Activated naive CD8-positive, alpha-beta T cell treated with anti-CD3 and anti-CD28 coated beads for 36 hours (primary cell): ENCODE results near the gene LARP4B. TPM values are rescaled to one million over a fixed set of nuclear protein-coding genes. Genes with fewer than 3 reads are reported as not detected.

Source experiments
- DNase-seq: peaks from one replicate; pipeline ENCODE4 v3.0.0; 2021
- H3K27ac Mint-ChIP-seq: one replicate; pipeline ENCODE4 v1.8.0; 2022; ENCODE audit warnings: mild to moderate bottlenecking, moderate library complexity, mixed read lengths
- H3K27me3 Mint-ChIP-seq: one replicate; pipeline ENCODE4 v1.8.0; 2022; ENCODE audit warnings: mild to moderate bottlenecking, mixed read lengths
- H3K36me3 Mint-ChIP-seq: one replicate; pipeline ENCODE4 v1.8.0; 2021; ENCODE audit warnings: mild to moderate bottlenecking, mixed read lengths
- H3K4me1 Mint-ChIP-seq: one replicate; pipeline ENCODE4 v1.8.0; 2021; ENCODE audit warnings: mixed read lengths
- H3K4me3 Mint-ChIP-seq: one replicate; pipeline ENCODE4 v1.8.0; 2022; ENCODE audit warnings: mild to moderate bottlenecking, moderate library complexity, mixed read lengths
- H3K9me3 Mint-ChIP-seq: one replicate; pipeline ENCODE4 v1.8.0; 2022; ENCODE audit warnings: mixed read lengths
- total RNA-seq, 2 experiments: library from RNA; stranded (reverse); gene quantifications; one replicate each; pipeline ENCODE4 v1.2.3, GENCODE V29; 2021

LARP4B gene
- total RNA-seq, 2 experiments from 2014 or later: 106 to 114 TPM

DNA sequence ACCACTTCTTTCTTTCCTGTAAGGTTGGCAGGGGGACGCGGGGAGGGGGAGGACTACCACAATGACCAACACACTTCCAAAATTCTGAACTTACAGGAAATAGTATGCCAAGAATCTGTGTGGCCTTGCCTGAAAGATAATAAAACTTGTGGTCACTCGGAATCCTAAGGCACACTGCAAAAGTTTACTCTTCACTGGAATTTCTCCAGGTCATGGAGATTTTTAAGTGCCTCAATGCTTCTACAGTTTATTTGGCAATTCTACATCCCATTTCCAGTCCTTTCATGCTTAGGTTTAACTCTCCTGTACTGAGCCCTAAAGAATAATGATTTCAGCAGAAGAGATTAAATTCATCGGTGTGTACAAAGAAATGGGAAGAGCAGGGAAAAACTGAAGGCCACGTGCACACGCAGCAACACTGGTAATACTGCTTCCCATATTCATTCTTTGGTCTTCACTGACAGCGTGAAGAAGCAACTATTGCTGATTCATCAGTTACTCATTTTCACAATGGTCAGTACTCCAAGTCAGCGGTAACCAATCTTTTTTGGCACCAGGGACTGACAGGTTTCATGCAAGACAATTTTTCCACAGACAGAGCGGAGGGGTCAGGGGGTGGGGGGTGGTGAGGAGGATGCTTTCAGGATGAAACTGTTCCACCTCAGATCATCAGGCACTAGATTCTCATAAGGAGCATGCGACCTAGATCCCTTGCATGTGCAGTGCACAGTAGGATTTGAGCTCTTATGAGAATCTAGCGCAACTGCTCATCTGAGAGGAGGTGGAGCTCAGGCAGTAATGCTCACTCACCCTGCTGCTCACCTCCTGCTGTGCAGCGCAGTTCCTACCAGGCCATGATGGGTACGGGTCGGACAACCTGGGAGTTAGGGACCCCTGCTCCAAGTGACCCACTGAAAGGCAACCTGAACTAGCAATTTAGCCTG lies 9.8 kb downstream of the LARP4B start:
- Mint-ChIP-seq H3K4me1 (peaks cover 41% of the 10 kb centered on the region), H3K9me3 (no peaks in the 10 kb centered on the region), H3K4me3 (no peak overlapping the region), H3K27ac (no peak overlapping the region), H3K27me3 (no peaks in the 10 kb centered on the region), H3K36me3 (peaks cover 36% of the 10 kb centered on the region)
- no peak for DNase-seq

DNA sequence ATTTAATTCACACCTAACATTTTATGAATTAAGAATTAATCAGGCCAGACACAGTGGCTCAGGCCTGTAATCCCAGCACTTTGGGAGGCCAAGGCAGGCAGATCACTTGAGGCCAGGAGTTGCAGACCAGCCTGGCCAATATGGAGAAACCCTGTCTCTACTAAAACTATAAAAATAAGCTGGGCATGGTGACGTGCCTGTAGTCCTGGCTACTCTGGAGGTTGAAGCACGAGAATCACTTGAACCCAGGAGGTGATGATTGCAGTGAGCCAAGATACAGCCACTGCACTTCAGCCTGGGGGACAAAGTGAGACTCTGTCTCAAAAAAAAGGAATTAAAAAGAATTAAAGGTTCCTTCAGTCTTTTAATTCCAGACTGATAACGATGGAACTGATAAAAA lies 11.1 kb downstream of the LARP4B start:
- no peak overlapping the region for H3K27ac Mint-ChIP-seq
- DNase-seq: no peak
- H3K4me1 Mint-ChIP-seq: peaks cover 34% of the 10 kb centered on the region
- peaks cover 41% of the 10 kb centered on the region for H3K36me3 Mint-ChIP-seq
- H3K9me3 Mint-ChIP-seq: no peaks in the 10 kb centered on the region
- H3K4me3 Mint-ChIP-seq: no peak overlapping the region
- no peaks in the 10 kb centered on the region for H3K27me3 Mint-ChIP-seq

DNA sequence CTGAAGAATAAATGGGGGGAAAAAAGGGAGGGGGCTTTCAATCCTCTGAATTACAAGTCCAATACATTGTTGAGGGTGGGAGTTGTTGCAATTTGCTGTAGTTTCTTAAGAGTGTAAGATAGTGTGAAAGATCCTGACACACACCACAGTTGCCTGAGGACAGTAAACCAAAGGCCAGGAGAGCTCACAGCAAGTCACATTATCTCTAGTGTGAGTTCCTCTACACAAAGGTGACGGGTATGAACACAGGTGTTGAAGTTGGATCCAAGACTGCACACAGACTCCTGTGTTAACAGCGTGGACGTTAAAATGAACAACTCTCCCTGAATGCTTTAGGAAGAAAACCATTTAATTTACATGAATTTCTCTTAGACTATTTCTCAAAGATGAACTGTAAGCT lies 12.0 kb downstream of the LARP4B start:
- DNase-seq: no peak
- no peaks in the 10 kb centered on the region for H3K9me3 Mint-ChIP-seq
- H3K4me1 Mint-ChIP-seq: peaks cover 31% of the 10 kb centered on the region
- no peaks in the 10 kb centered on the region for H3K27me3 Mint-ChIP-seq
- peaks cover 41% of the 10 kb centered on the region for H3K36me3 Mint-ChIP-seq
- H3K4me3 Mint-ChIP-seq: no peak overlapping the region
- no peak overlapping the region for H3K27ac Mint-ChIP-seq

DNA sequence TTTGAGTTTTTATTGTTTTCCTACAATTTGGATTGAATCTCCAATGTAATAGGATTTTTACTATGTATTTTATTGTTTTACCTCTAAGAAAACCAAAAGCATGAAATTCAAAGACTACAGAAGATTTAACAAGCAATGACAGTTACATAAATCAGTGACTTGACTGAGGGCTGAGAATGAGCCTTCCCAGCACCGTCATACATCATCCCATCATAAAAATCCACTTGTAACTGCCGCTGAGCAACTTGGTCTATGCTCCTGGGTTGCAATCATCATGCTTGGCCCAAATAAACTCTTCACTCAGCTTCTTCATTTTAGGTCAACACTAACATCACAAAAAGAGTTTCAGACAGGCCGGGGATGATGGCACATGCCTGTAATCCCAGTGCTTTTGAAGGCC lies 13.5 kb downstream of the LARP4B start:
- Mint-ChIP-seq H3K4me3 (no peak overlapping the region), H3K27me3 (no peaks in the 10 kb centered on the region), H3K9me3 (no peaks in the 10 kb centered on the region), H3K4me1 (peaks cover 26% of the 10 kb centered on the region), H3K36me3 (peaks cover 38% of the 10 kb centered on the region), H3K27ac (no peak overlapping the region)
- no peak for DNase-seq

DNA sequence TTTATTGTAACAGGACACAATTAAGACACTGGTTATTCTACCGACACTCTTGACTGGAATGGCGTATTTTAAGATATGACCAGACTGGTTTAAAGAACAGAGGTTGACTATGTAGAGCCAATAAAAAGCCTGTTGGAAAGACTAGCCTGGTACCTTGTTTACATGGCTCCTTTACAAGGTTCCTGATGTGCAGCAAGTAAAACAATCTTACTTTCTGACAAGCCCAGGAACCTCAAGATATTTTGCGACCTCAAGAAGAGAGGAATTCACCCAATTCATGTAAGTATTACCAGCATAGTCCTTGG lies 14.1 kb downstream of the LARP4B start:
- Mint-ChIP-seq H3K27ac (no peak overlapping the region), H3K4me1 (peaks cover 27% of the 10 kb centered on the region), H3K27me3 (no peaks in the 10 kb centered on the region), H3K36me3 (peaks cover 37% of the 10 kb centered on the region), H3K9me3 (no peaks in the 10 kb centered on the region), H3K4me3 (no peak overlapping the region)
- DNase-seq: no peak

DNA sequence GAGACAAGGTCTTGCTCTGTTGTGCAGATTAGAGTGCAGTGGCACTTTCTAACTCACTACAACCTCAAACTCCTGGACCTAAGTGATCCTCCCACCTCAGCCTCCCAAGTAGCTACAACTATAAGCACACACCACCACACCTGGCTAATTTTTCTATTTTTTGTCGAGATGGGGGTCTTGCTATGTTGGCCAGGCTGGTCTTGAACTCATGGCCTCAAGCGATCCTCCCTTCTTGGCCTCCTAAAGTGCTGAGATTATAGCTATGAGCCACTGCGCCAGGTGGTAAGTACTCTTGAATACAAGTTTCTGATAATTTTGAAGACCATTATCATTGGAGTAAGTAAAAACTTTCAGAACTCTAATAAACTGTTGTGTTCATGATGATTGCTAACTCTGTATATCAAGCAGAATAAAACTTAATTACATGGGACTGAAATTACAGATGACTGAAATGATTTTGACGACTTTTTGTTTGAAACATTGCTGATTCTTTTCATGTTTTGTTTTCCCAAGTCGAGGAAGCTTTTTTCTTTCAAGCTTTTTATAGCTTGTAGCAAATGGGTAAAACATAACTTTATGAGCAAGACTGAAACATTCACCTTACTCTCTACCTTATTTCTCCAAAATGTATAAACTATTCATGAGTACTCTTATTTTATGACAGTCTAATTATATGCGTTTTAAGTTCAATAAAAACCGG lies 14.6 kb downstream of the LARP4B start:
- Mint-ChIP-seq H3K9me3 (no peaks in the 10 kb centered on the region), H3K27me3 (no peaks in the 10 kb centered on the region), H3K4me3 (no peak overlapping the region), H3K4me1 (peaks cover 23% of the 10 kb centered on the region), H3K36me3 (peaks cover 34% of the 10 kb centered on the region), H3K27ac (no peak overlapping the region)
- DNase-seq: no peak

DNA sequence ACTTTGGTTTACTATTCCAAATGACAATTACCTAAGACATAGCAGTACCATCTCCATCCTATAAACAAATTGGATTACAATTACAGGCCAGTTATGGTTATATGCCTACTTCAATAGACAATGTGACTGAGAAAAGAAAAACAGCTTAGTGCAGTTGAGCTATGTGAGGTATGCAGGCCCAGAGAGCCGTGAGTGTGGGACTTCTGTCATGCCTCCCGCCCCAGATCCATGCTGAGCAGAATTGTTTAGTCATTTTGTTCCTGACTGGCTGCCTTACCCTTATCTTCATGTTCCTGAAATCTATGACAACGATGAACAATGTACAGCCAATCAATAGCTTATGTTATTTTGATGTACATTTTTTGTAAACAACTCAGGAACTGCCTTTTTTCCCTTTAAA lies 21.7 kb downstream of the LARP4B start:
- Mint-ChIP-seq H3K4me1 (peaks cover 20% of the 10 kb centered on the region), H3K4me3 (no peak overlapping the region), H3K27me3 (no peaks in the 10 kb centered on the region), H3K27ac (no peak overlapping the region), H3K36me3 (peaks cover 20% of the 10 kb centered on the region), H3K9me3 (no peaks in the 10 kb centered on the region)
- DNase-seq: no peak

DNA sequence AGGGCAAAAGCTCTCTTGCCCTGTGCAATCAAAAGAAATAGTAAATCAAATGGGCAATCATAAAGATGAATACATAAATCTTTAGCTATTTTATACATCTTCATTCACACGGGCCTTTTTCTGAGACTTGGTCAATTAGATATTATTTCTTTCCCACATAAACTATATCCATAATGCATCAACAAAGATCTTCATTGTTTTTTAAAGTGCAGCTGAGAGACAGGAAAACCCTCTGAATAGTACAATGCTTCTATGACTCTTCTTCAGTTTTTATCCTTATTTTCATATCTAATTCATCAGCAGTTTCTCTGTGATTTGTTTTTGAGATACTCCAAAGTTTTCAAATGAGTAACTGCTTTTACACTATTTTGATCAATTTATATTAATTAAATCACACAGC lies 25.5 kb downstream of the LARP4B start:
- Mint-ChIP-seq H3K4me3 (no peak overlapping the region), H3K27ac (peak overlapping the region; percentile 42), H3K36me3 (peaks cover 23% of the 10 kb centered on the region), H3K27me3 (no peaks in the 10 kb centered on the region), H3K9me3 (no peaks in the 10 kb centered on the region), H3K4me1 (peaks cover 24% of the 10 kb centered on the region)
- DNase-seq: no peak

DNA sequence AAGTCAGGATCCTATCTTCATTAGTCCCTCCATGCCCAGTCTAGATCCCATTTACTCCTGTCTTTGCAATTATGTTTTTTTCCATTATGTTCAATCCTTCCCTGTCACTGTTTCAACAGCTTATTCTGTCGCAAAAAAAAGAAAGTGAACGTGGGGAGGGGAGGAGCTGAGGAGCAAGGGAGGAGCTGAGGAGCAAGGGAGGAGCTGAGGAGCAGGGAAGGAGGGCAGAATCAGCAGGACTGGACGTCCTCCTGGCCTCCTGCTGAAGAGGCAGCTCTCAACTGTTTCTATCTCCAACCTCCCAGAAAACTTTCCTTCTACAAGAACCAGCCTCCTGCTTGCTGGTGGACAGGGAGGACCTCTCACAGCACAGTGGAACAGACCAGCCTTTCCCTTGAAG lies 26.0 kb downstream of the LARP4B start:
- Mint-ChIP-seq H3K27me3 (no peaks in the 10 kb centered on the region), H3K9me3 (no peaks in the 10 kb centered on the region), H3K27ac (peak overlapping the region; percentile 42), H3K4me3 (no peak overlapping the region), H3K4me1 (peaks cover 24% of the 10 kb centered on the region), H3K36me3 (peaks cover 23% of the 10 kb centered on the region)
- no peak for DNase-seq

DNA sequence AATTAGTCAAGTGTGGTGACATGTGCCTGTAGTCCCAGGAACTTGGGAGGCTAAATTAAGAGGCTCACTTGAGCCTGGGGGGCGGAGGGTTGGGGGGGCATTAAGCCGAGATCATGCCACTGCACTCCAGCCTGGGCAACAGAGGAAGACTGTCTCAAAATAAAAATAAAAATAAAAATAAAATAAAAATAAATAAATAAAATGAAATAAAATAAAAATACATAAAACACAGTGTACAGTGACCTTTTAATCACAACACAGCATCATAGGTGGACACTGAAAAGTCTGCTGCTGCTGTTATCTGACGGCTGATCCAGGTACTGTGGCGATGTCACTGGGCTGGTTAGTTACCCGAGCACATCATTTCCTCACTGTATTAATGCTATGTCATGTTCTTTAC lies 27.1 kb downstream of the LARP4B start:
- peaks cover 26% of the 10 kb centered on the region for H3K4me1 Mint-ChIP-seq
- DNase-seq: no peak
- no peaks in the 10 kb centered on the region for H3K27me3 Mint-ChIP-seq
- H3K9me3 Mint-ChIP-seq: no peaks in the 10 kb centered on the region
- H3K36me3 Mint-ChIP-seq: peaks cover 23% of the 10 kb centered on the region
- H3K27ac Mint-ChIP-seq: no peak overlapping the region
- no peak overlapping the region for H3K4me3 Mint-ChIP-seq

DNA sequence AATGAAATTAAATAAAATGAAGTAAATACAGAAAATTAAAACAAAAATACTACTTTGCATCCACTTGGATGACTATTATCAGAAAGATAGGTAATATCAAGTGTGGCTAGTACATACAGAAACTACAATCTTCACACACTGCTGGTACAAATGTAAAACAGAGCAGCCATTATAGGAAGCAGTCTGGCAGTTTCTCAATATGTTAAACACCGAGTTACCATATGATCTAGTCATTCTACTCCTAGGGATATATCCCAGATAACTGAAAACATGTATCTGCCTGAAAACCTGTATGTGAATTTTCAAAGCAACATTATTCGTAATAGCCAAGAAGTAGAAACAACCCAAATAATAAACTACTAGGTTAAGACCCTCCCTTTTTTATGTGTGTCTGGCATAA lies 33.4 kb downstream of the LARP4B start:
- no peak for DNase-seq
- H3K27ac Mint-ChIP-seq: no peak overlapping the region
- peaks cover 7% of the 10 kb centered on the region for H3K36me3 Mint-ChIP-seq
- no peaks in the 10 kb centered on the region for H3K27me3 Mint-ChIP-seq
- H3K4me1 Mint-ChIP-seq: peaks cover 30% of the 10 kb centered on the region
- no peaks in the 10 kb centered on the region for H3K9me3 Mint-ChIP-seq
- no peak overlapping the region for H3K4me3 Mint-ChIP-seq

DNA sequence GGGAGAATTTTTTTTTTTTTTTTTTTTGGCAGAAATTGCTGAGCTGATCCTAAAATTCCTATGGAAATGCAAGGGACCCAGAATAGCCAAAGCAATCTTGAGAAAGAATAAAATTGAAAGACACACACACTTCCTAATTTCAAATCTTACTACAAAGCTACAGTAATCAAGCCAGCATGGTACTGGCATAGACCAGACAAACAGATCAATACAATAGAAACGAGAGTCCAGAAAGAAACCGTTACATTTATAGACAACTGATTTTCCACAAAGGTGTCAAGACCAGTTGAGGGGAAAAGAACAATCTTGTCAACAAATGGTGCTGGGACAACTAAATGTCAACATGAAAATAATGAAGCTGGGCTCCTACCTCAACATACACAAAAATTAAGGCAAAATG lies 34.5 kb downstream of the LARP4B start:
- Mint-ChIP-seq H3K9me3 (no peaks in the 10 kb centered on the region), H3K27ac (no peak overlapping the region), H3K4me3 (no peak overlapping the region), H3K27me3 (no peaks in the 10 kb centered on the region), H3K4me1 (peaks cover 25% of the 10 kb centered on the region), H3K36me3 (peaks cover 4% of the 10 kb centered on the region)
- no peak for DNase-seq

DNA sequence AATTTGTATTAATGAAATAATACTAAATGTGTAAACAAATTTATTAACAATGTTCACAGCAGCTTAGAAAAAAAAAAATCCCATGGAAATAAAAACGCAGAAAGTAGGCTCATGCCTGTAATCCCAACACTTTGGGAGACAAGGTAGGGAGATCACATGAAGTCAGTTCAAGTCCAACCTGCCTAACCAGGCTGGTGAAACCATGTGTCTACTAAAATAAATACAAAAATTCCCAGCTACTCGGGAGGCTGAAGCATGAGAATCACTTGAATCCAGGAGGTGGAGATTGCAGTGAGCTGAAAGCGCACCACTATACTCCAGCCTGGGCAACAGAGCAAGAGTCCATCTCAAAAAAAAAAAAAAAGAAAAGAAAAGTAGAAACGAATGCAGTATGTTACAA lies 36.2 kb downstream of the LARP4B start:
- no peak for DNase-seq
- Mint-ChIP-seq H3K36me3 (peaks cover 2% of the 10 kb centered on the region), H3K9me3 (no peaks in the 10 kb centered on the region), H3K27ac (no peak overlapping the region), H3K4me3 (no peak overlapping the region), H3K27me3 (no peaks in the 10 kb centered on the region), H3K4me1 (peaks cover 20% of the 10 kb centered on the region)

DNA sequence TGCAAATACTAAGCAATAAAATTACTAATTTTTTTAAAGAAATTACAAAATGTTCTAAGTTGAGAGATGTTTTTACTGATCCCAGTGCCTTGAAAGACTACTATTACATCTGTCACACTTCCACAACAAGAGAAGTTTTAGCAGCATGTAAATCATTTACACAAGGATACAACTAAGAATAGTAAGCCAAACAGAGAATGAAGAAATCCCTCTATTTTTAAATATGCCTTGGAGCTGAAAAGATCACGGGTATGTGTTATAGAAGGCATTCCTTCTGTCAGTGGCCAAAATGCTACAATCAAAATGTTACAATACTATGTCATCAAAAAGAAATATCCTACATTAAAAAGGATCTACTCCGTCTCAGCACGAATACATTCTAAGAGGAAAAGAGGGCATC lies 52.6 kb downstream of the LARP4B start:
- no peaks in the 10 kb centered on the region for H3K27me3 Mint-ChIP-seq
- DNase-seq: no peak
- H3K4me3 Mint-ChIP-seq: no peak overlapping the region
- no peaks in the 10 kb centered on the region for H3K9me3 Mint-ChIP-seq
- peaks cover 28% of the 10 kb centered on the region for H3K36me3 Mint-ChIP-seq
- H3K27ac Mint-ChIP-seq: no peak overlapping the region
- peaks cover 6% of the 10 kb centered on the region for H3K4me1 Mint-ChIP-seq

DNA sequence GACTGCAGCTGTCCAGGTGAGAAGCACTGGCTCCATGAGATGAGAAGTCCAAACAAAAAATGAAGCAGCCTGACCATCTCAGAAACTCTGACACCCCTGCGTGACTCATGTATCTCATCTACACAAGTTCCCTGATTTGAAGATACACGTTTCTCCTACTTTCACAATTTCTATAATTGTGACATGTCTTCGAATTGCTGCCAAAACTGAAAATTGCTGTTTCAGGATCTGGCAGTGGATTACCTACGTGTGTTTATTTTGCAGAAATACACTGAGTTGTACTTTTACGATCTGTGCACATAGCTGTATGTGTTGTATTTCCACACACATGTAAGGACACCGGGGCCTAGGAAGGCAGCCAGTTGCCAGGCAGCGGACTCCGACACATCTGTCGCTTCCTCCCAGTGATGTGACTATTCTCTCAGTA lies 53.2 kb downstream of the LARP4B start:
- H3K9me3 Mint-ChIP-seq: no peaks in the 10 kb centered on the region
- DNase-seq: no peak
- no peak overlapping the region for H3K4me3 Mint-ChIP-seq
- peaks cover 6% of the 10 kb centered on the region for H3K4me1 Mint-ChIP-seq
- H3K36me3 Mint-ChIP-seq: peaks cover 26% of the 10 kb centered on the region
- no peaks in the 10 kb centered on the region for H3K27me3 Mint-ChIP-seq
- H3K27ac Mint-ChIP-seq: no peak overlapping the region

DNA sequence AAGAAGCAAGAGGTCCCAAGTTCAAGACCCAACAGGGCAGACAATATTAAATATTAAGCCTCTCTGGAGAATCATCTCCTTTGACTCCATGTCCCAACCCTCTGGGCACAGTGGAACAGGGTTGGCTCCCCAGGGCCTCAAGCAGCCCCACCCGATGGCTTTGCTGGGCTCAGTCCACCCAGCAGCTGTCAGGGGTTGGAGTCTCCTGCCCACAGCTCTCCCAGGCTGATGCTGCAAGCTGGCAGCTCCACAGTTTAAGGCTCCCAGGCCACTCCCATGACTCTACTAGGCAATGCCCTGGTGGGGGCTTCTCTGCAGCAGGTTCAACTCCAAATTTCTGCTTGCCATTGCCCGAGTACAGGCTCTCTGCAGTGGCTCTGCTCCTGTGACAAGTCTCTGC lies 55.1 kb downstream of the LARP4B start:
- no peak for DNase-seq
- Mint-ChIP-seq H3K27ac (no peak overlapping the region), H3K4me1 (peaks cover 19% of the 10 kb centered on the region), H3K36me3 (peaks cover 24% of the 10 kb centered on the region), H3K27me3 (no peaks in the 10 kb centered on the region), H3K4me3 (no peak overlapping the region), H3K9me3 (no peaks in the 10 kb centered on the region)
